GM19099 (cell line): ENCODE results near the gene LIMA1.

ENCODE experiments used
- POLR2A ChIP-seq: IDR thresholded peaks from 3 replicates; pipeline ENCODE4 v1.6.1; 2011; ENCODE audit warnings: low read depth; ENCODE audit not compliant: insufficient read length; ENCODE audit errors: extremely low read depth

The LIMA1 gene

DNA sequence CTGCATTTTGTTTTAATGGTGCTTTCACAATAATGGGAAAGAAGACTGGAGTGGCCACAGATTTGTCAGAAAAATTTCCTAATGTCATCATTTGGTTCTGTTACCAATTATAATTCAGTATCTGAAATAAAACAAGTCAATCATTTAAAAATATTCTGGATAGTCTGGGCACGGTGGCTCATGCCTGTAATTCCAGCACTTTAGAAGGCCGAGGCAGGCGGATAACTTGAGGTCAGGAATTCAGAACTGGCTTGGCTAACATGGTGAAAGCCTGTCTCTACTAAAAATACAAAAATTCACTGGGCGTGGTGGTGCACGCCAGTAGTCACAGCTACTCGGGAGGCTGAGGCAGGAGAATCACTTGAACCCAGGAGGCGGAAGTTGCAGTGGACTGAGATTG, 4.0 kb upstream of the LIMA1 start:
- no peak for TF ChIP-seq POLR2A

DNA sequence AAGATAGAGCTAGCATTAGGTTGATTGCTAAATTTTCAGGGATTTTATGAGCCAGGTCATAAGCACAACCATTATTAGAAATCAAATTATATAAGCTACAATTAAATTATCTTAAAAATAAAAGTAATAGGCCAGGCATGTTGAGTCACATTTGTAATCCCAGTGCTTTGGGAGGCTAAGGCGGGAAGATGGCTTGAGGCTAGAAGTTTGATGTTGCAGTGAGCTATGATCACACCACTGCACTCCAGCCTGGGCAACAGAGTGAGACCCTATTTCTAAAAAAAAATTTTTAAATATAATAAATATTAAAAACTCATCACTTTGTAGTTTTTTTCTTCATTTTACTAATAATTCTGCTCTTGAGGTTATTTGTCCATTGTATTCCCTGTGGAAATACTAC, 1.9 kb upstream of the LIMA1 start:
- no peak for TF ChIP-seq POLR2A

GRCh38 chr12:50282721-50283228, 545 bp downstream of the LIMA1 start:
- TF ChIP-seq POLR2A, result no peak

- no peak for TF ChIP-seq POLR2A
These were observed 3.8 kb downstream of the LIMA1 start for GRCh38 chr12:50279501-50279900.

DNA sequence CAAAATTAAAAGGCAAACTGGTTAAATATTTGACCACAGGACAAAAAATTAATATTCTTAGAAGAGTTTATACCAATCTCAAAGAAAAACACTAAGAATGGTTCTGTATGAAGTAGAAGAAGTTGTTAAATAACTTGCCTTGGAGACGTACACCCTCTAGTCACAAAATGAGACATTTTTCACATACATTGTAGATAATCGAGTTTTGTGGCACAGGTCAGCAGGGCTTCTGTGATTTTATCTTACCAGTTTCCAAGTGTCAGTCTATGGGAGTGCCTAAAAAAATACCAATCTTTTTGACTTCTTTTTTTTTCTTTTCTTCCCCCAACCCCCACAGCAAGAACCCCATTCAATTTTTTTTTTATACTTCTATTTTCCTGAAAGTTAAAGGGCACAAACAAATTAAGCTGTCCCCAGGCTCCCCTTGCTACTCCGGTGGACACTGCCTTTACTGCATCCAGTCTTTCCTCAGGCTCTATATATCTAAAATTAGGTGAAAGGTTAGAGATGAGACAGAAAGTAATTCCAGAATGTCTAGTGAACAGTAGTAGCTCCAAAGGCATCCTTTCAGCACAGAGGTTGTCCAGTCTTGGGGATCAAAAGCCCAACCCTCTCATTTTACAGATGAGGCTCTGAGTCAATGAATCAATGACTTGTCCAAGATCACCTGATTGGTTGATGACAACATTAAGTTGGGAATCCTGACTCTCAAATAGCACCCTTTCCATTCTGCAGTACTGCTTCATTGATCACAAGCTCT, 6.2 kb downstream of the LIMA1 start:
- no peak for TF ChIP-seq POLR2A

GRCh38 chr12:50276068-50276467, 7.3 kb downstream of the LIMA1 start:
- TF ChIP-seq POLR2A, result no peak

DNA sequence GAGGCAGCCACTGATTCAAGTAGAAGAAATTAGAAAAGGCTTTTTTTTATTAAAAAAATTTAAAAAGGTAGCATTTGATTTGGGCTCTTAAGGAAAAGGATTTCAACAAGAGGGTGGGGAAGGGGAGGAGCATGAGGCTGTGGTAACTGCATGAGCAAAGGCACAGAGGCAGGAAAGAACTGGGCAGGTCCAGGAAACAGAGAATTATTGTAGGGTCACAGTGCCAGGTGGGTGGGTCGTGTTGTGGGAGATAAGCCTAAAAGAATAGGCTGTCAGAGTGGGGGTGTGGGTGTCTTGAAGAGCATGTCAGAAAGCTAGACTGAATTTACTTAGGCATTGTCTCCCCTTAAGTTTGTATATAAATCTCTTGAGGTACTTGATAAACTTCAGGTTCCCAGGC, 7.8 kb downstream of the LIMA1 start:
- TF ChIP-seq POLR2A, result no peak

GRCh38 chr12:50271724-50272247, 11.5 kb downstream of the LIMA1 start:
- TF ChIP-seq POLR2A, result no peak

- no peak for TF ChIP-seq POLR2A
These were observed 14.8 kb downstream of the LIMA1 start for GRCh38 chr12:50268482-50268881.

- TF ChIP-seq POLR2A, result no peak
These were observed 17.4 kb downstream of the LIMA1 start for GRCh38 chr12:50265770-50266524.

- TF ChIP-seq POLR2A, result no peak
These were observed 19.5 kb downstream of the LIMA1 start for GRCh38 chr12:50263832-50264231.

- no peak for TF ChIP-seq POLR2A
These were observed 21.7 kb downstream of the LIMA1 start for GRCh38 chr12:50261654-50262053.

GRCh38 chr12:50258167-50258551, 25.2 kb downstream of the LIMA1 start:
- no peak for TF ChIP-seq POLR2A

DNA sequence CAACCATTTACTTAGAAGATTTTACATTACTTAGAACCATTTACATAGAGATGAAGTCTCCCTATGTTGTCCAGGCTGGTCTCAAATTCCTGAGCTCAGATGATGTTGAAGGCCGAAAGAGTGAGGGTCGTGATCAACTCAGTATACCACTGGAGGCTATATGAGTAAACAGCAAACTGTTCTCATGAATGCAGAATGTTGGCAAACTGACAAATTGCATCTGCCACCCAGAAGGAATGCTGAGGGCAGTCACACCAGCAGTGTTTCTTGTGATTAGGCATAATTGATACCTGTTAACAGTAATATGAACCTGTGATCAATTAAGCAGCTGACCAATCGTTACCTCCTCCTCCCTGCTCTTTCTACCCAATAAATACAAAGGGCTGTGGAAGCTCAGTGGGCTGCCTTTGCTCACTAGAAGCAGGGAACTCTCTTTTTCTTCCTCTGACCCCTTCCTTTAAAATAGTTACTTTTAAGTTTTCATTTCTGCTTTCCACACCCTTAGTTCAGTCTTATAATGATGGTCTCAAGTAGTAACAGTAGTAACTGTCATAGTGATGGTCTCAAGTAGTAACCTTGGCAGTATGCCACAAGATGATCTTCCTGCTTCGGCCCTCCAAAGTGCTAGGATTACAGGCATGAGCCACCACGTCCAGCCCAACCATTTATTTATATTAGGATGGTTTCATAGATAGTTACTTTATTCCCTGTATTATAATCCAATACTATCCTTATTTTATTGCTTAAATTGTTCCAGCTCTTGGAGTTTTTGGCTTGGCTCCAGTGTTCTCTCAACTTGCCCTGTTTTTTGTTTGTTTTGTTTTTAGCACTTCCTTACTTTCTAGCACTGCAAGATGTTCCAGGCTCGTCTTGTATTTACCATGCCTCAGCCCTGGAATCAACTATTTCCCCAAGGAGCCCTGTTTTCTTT, 25.8 kb downstream of the LIMA1 start:
- TF ChIP-seq POLR2A, result no peak

GRCh38 chr12:50256761-50257160, 26.6 kb downstream of the LIMA1 start:
- no peak for TF ChIP-seq POLR2A
